ENCODE results near the gene DNAH2.

DNA sequence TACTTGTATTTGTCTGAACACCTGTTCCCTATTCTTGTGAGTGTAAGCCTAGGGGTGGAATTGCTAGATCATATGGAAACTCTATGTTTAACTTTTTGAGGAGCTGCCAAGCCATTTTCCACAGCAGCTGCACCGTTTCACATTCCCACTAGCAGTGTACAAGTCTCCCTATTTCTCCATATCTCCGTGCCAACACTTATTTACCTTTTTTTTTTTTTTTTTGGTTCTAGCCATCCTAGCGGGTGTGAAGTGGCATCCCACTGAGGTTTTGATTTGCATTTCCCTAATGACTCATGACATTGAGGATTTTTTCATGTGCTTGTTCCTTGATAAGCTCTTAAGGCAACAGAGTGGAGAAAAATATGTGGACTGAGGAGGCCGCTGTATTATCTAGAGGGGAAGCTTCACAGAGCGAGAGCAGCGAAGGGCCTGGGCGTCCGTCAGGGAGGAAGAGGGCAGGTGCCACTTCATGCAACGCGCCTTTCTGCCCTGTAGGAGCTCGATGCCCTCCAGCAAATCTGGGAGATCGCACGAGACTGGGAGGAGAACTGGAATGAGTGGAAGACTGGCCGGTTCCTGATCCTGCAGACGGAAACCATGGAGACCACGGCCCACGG lies 50.0 kb downstream of the DNAH2 start:
- TF ChIP-seq POLR2A (IDR thresholded peaks at IDR 0.05) = no peak
- TF ChIP-seq, protein P1, sequence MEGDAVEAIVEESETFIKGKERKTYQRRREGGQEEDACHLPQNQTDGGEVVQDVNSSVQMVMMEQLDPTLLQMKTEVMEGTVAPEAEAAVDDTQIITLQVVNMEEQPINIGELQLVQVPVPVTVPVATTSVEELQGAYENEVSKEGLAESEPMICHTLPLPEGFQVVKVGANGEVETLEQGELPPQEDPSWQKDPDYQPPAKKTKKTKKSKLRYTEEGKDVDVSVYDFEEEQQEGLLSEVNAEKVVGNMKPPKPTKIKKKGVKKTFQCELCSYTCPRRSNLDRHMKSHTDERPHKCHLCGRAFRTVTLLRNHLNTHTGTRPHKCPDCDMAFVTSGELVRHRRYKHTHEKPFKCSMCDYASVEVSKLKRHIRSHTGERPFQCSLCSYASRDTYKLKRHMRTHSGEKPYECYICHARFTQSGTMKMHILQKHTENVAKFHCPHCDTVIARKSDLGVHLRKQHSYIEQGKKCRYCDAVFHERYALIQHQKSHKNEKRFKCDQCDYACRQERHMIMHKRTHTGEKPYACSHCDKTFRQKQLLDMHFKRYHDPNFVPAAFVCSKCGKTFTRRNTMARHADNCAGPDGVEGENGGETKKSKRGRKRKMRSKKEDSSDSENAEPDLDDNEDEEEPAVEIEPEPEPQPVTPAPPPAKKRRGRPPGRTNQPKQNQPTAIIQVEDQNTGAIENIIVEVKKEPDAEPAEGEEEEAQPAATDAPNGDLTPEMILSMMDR (IDR thresholded peaks at IDR 0.05) = no peak
